Mammary epithelial cell (primary cell): ENCODE measurements around the gene EVX2.
A peak's percentile ranks its signal among the peaks of the same experiment; 100 is the strongest.

Experiments
- EZH2 ChIP-seq: IDR thresholded peaks from 2 replicates; pipeline ENCODE4 v1.6.1; 2012; ENCODE audit warnings: low read length, inconsistent platforms, borderline replicate concordance
- TF ChIP-seq, protein P1 (sequence below), 2 donors: IDR thresholded peaks in 1 of 2; conservative IDR thresholded peaks in 1 of 2; 2 replicates each; pipeline ENCODE4 v1.5.1; 2011 to 2012; ENCODE audit warnings: inconsistent platforms in 2 of 2, low read length in 2 of 2, mild to moderate bottlenecking in 2 of 2, control low read depth in 1 of 2, low read depth in 1 of 2; ENCODE audit not compliant: insufficient read depth in 1 of 2; ENCODE audit errors: extremely low read depth in 1 of 2

DNA sequence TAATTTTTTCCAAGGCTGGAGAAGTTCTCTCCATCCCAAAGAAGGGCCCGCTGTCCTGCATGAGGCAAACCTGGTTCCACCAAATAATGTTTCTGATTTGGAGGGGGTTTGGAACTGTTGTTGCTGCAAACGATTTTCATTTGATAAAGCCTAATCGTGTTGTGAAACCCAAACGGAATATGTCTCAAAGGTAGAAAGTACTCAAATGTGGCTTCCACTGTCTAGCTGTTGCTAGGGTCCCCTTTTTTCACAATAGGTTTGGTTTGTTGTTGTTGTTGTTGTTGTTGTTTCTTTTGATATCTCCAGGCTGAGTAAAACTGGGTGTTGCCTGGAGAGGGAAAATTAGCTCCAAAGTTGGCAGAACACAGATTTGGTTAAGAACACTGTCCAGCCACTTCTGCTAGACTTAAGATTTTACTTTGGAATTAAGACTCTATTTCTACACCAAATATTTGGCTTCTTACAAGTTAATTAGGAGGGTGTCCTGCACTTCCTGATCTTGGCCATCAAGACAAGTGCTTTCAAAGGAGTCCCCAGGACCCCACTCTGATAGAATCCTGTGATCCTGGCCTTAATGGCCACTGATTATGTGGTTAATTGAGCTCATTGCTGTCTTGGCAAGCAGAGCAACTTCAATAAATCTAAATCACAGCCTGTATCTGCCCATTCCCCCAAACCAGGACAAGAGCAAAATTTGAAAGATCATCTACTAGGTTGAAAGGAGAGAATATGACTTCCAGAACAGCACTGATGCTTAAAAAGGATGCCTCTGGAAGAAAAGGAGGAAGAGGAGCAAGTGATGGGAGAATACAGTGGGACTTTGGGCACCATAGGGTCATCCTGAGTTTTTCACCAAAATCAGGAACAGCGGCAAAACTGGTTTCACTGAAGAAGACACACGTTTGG lies 5.4 kb upstream of the EVX2 start:
- TF ChIP-seq, protein P1, sequence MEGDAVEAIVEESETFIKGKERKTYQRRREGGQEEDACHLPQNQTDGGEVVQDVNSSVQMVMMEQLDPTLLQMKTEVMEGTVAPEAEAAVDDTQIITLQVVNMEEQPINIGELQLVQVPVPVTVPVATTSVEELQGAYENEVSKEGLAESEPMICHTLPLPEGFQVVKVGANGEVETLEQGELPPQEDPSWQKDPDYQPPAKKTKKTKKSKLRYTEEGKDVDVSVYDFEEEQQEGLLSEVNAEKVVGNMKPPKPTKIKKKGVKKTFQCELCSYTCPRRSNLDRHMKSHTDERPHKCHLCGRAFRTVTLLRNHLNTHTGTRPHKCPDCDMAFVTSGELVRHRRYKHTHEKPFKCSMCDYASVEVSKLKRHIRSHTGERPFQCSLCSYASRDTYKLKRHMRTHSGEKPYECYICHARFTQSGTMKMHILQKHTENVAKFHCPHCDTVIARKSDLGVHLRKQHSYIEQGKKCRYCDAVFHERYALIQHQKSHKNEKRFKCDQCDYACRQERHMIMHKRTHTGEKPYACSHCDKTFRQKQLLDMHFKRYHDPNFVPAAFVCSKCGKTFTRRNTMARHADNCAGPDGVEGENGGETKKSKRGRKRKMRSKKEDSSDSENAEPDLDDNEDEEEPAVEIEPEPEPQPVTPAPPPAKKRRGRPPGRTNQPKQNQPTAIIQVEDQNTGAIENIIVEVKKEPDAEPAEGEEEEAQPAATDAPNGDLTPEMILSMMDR (conservative IDR thresholded peaks at IDR 0.05 in 1 of 2, IDR thresholded peaks at IDR 0.05 in 1 of 2; ENCODE audit: extremely low read depth in 1 of 2, insufficient read depth in 1 of 2, low read depth in 1 of 2, low read length in 2 of 2), result no peak
- peak; percentile 73 for TF ChIP-seq EZH2
